Tibial nerve (tissue), 4 donors: ENCODE results near the gene INPP5K. TPM values are rescaled to one million over a fixed set of nuclear protein-coding genes. Genes with fewer than 3 reads are reported as not detected.
"Not testable (repeated sequence)": the region's sequence is repeated elsewhere in the genome, so short reads cannot be mapped to it uniquely, and the experiment has no call there.

Source experiments
- DNase-seq, 2 donors: peaks; one replicate each; pipeline ENCODE4 v3.0.0-alpha.2; 2019; ENCODE audit warnings: low spot score in 2 of 2
- H3K27ac ChIP-seq, 4 donors: fragments of 200-600 bp; sonication (generic) in 3 of 4; one replicate each; pipeline ENCODE4 v1.5.1; 2017 to 2019; ENCODE audit warnings: mild to moderate bottlenecking in 1 of 4
- H3K27me3 ChIP-seq, 2 donors: fragments of 200-600 bp; sonication (generic) in 1 of 2; one replicate each; pipeline versions ENCODE4 v1.5.1 to v1.6.0; 2017 to 2019
- H3K36me3 ChIP-seq, 3 donors: fragments of 200-600 bp; sonication (generic); one replicate each; pipeline ENCODE4 v1.5.1; 2018 to 2019
- H3K4me1 ChIP-seq, 4 donors: fragments of 200-600 bp; sonication (generic) in 3 of 4; one replicate each; pipeline ENCODE4 v1.5.1; 2017 to 2019
- H3K4me3 ChIP-seq, 4 donors: fragments of 200-600 bp; sonication (generic) in 3 of 4; one replicate each; pipeline ENCODE4 v1.5.1; 2017 to 2019; ENCODE audit warnings: mild to moderate bottlenecking in 1 of 4, moderate library complexity in 1 of 4
- H3K9me3 ChIP-seq, 4 donors: fragments of 200-600 bp; sonication (generic) in 3 of 4; one replicate each; pipeline ENCODE4 v1.5.1; 2017 to 2019
- CTCF ChIP-seq, 5 experiments: fragments of 200-600 bp in 3 of 5; fragments of 450-650 bp in 2 of 5; sonication (generic) in 3 of 5; IDR thresholded peaks; one replicate each; pipeline ENCODE4 v1.5.1; 2016 to 2019; ENCODE audit warnings: antibody characterized with exemption in 5 of 5, mild to moderate bottlenecking in 3 of 5, moderate library complexity in 2 of 5
- EP300 ChIP-seq, 2 donors: sonication (generic); formaldehyde crosslinking; IDR thresholded peaks; one replicate each; pipeline ENCODE4 v1.6.1; 2017; ENCODE audit warnings: antibody characterized with exemption in 2 of 2, mild to moderate bottlenecking in 1 of 2
- POLR2A ChIP-seq, 2 donors: fragments of 450-650 bp; IDR thresholded peaks; one replicate each; pipeline ENCODE4 v1.6.1; 2017; ENCODE audit warnings: antibody characterized with exemption in 2 of 2, mild to moderate bottlenecking in 2 of 2, moderate library complexity in 2 of 2
- WGBS, 2 donors: methylation state at CpG; one replicate each; pipeline ENCODE4 v1.1.5; 2018; 5-methylcytosine and 5-hydroxymethylcytosine counted together
- total RNA-seq, 4 donors: library from RNA; depleted of rRNA; stranded (reverse); fragments of >200 nt; gene quantifications; one replicate each; pipeline ENCODE4 v1.1.0, GENCODE V29; 2016

Gene INPP5K
- total RNA-seq, 4 donors from 2014 or later, result 67.9 to 110 (median 95.2) TPM

- 64 to 66% methylated on average over 5 of the region's 5 CpGs for WGBS, 2 donors
These were observed 63.6 kb downstream of the INPP5K start for GRCh38 chr17:1452836-1453235.

GRCh38 chr17:1450261-1450660, 66.2 kb downstream of the INPP5K start:
- H3K27me3 ChIP-seq, H3K4me3 ChIP-seq, DNase-seq, H3K27ac ChIP-seq, H3K36me3 ChIP-seq, H3K9me3 ChIP-seq: not testable (repeated sequence)
- 95 to 97% methylated on average over 21 of the region's 21 CpGs for WGBS, 2 donors
- H3K4me1 ChIP-seq, result peaks cover 0 to 74% (median 21%) of the 10 kb centered on the region in 4 donors

More at GRCh38 chr17:1452836-1453235, 63.6 kb downstream of the INPP5K start:
- H3K4me1 ChIP-seq, result peaks cover 0 to 67% (median 23%) of the 10 kb centered on the region in 4 donors
- H3K9me3 ChIP-seq, result no peaks in the 10 kb centered on the region
- H3K27ac ChIP-seq, result no peak overlapping the region
- no peaks in the 10 kb centered on the region for H3K36me3 ChIP-seq
- DNase-seq, result no peak
- no peak overlapping the region for H3K4me3 ChIP-seq
- no peaks in the 10 kb centered on the region for H3K27me3 ChIP-seq
- TF ChIP-seq POLR2A (IDR thresholded peaks at IDR 0.05) (no peak), EP300 (IDR thresholded peaks at IDR 0.05) (no peak)

- 89 to 94% methylated on average over 5 of the region's 5 CpGs for WGBS, 2 donors
These were observed 66.9 kb downstream of the INPP5K start for GRCh38 chr17:1449412-1449967.

GRCh38 chr17:1447052-1447451, 69.4 kb downstream of the INPP5K start:
- Histone ChIP-seq H3K27ac (no peak overlapping the region), H3K4me3 (no peak overlapping the region), H3K27me3 (no peaks in the 10 kb centered on the region), H3K9me3 (no peaks in the 10 kb centered on the region), H3K36me3 (peaks cover 0 to 7% (median 0%) of the 10 kb centered on the region in 3 donors), H3K4me1 (peaks cover 0 to 47% (median 0%) of the 10 kb centered on the region in 4 donors)
- DNase-seq, result no peak
- TF ChIP-seq POLR2A (IDR thresholded peaks at IDR 0.05) (no peak), CTCF (IDR thresholded peaks at IDR 0.05) (no peak), EP300 (IDR thresholded peaks at IDR 0.05) (no peak)
- 72% methylated on average over 7 of the region's 7 CpGs for WGBS, 2 donors

More at GRCh38 chr17:1449412-1449967, 66.9 kb downstream of the INPP5K start:
- Histone ChIP-seq H3K4me3 (no peak overlapping the region), H3K9me3 (no peaks in the 10 kb centered on the region), H3K4me1 (peaks cover 0 to 67% (median 16%) of the 10 kb centered on the region in 4 donors), H3K27me3 (no peaks in the 10 kb centered on the region), H3K36me3 (peaks cover 0 to 3% (median 0%) of the 10 kb centered on the region in 3 donors), H3K27ac (no peak overlapping the region)
- DNase-seq, result no peak
- TF ChIP-seq CTCF (IDR thresholded peaks at IDR 0.05), result no peak
- TF ChIP-seq POLR2A (IDR thresholded peaks at IDR 0.05), result no peak
- TF ChIP-seq EP300 (IDR thresholded peaks at IDR 0.05), result no peak

GRCh38 chr17:1446201-1446600, 70.2 kb downstream of the INPP5K start:
- H3K27me3 ChIP-seq, result no peaks in the 10 kb centered on the region
- DNase-seq, result no peak
- WGBS, 2 donors, result 91 to 92% methylated on average over 12 of the region's 12 CpGs
- peaks cover 0 to 39% (median 0%) of the 10 kb centered on the region in 4 donors for H3K4me1 ChIP-seq
- H3K36me3 ChIP-seq, result peaks cover 0 to 9% (median 0%) of the 10 kb centered on the region in 3 donors
- TF ChIP-seq POLR2A (IDR thresholded peaks at IDR 0.05) (no peak), EP300 (IDR thresholded peaks at IDR 0.05) (no peak), CTCF (IDR thresholded peaks at IDR 0.05) (no peak)
- H3K27ac ChIP-seq, result no peak overlapping the region
- H3K9me3 ChIP-seq, result no peaks in the 10 kb centered on the region
- no peak overlapping the region for H3K4me3 ChIP-seq

- H3K4me3 ChIP-seq, H3K27me3 ChIP-seq, H3K9me3 ChIP-seq, DNase-seq, H3K27ac ChIP-seq: not testable (repeated sequence)
- Histone ChIP-seq H3K36me3 (peaks cover 0 to 14% (median 0%) of the 10 kb centered on the region in 3 donors), H3K4me1 (peaks cover 0 to 39% (median 0%) of the 10 kb centered on the region in 4 donors)
- 94 to 97% methylated on average over 4 of the region's 4 CpGs for WGBS, 2 donors
These were observed 70.7 kb downstream of the INPP5K start for GRCh38 chr17:1445695-1446094.

Other genes with a start within 250 kb of the INPP5K start
- not detected for gene BHLHA9, start 246.2 kb downstream of the INPP5K start, total RNA-seq
- 10 to 100 TPM in 3 of 4 donors, 1 to 10 TPM in 1; 9.8 to 62.4 (median 24.2) TPM for gene TRARG1, start 236.9 kb downstream of the INPP5K start, total RNA-seq
- gene YWHAE, start 116.4 kb downstream of the INPP5K start, total RNA-seq, result 100 to 1,000 TPM; 581 to 765 (median 678) TPM
- 10 to 100 TPM; 65.1 to 72.0 (median 70.0) TPM for gene CRK, start 60.4 kb downstream of the INPP5K start, total RNA-seq
- 100 to 1,000 TPM; 184 to 305 (median 226) TPM for gene MYO1C, start 23.9 kb downstream of the INPP5K start, total RNA-seq
- gene PITPNA, start 46.2 kb upstream of the INPP5K start, total RNA-seq, result 10 to 100 TPM; 31.0 to 41.5 (median 39.3) TPM
- gene SLC43A2, start 112.2 kb upstream of the INPP5K start, total RNA-seq, result 10 to 100 TPM; 10.3 to 26.1 (median 14.1) TPM
- 10 to 100 TPM in 3 of 4 donors, 1 to 10 TPM in 1; 7.1 to 30.6 (median 21.7) TPM for gene SCARF1, start 129.1 kb upstream of the INPP5K start, total RNA-seq
- 10 to 100 TPM; 17.6 to 59.1 (median 57.3) TPM for gene RILP, start 133.3 kb upstream of the INPP5K start, total RNA-seq
- 100 to 1,000 TPM; 176 to 235 (median 194) TPM for gene PRPF8, start 168.3 kb upstream of the INPP5K start, total RNA-seq
- 10 to 100 TPM in 3 of 4 donors, 1 to 10 TPM in 1; 7.5 to 11.8 (median 11.1) TPM for gene TLCD2, start 193.8 kb upstream of the INPP5K start, total RNA-seq
- gene WDR81, start 208.1 kb upstream of the INPP5K start, total RNA-seq, result 100 to 1,000 TPM in 2 of 4 donors, 10 to 100 TPM in 2; 54.4 to 111 (median 92.0) TPM
- gene SERPINF2, start 226.3 kb upstream of the INPP5K start, total RNA-seq, result 10 to 100 TPM in 2 of 4 donors, 1 to 10 TPM in 2; 6.1 to 21.3 (median 11.4) TPM
- gene SERPINF1, start 245.4 kb upstream of the INPP5K start, total RNA-seq, result 1,000 to 10,000 TPM in 1 of 4 donors, 100 to 1,000 TPM in 3; 720 to 2,221 (median 908) TPM